ENCODE data around the gene MAP3K4.

Gene MAP3K4

GRCh38 chr6:160999516-160999915 is 7.9 kb downstream of the MAP3K4 start:
- intact Hi-C loops (cut with DNase I) = loop anchor here (10.0 kb wide), 1 partner anchor 235 kb away; no protein-coding TSS in a partner anchor
- DNase-seq = no peak

GRCh38 chr6:161000632-161001031 is 9.1 kb downstream of the MAP3K4 start:
- intact Hi-C loops (cut with DNase I) = no loop called here

GRCh38 chr6:161001421-161001820 is 9.9 kb downstream of the MAP3K4 start:
- intact Hi-C loops (cut with DNase I) = no loop called here
- no peak for DNase-seq

More at GRCh38 chr6:161000632-161001031, 9.1 kb downstream of the MAP3K4 start:
- DNase-seq = no peak

- no peak for DNase-seq
- intact Hi-C loops (cut with DNase I) = no loop called here
These were observed 11.8 kb downstream of the MAP3K4 start for GRCh38 chr6:161003336-161003735.

- no peak for DNase-seq
- intact Hi-C loops (cut with DNase I) = no loop called here
These were observed 16.7 kb downstream of the MAP3K4 start for GRCh38 chr6:161008245-161008644.

- DNase-seq = no peak
- intact Hi-C loops (cut with DNase I) = no loop called here
These were observed 18.4 kb downstream of the MAP3K4 start for GRCh38 chr6:161009991-161010390.

GRCh38 chr6:161010418-161010817 is 18.8 kb downstream of the MAP3K4 start:
- DNase-seq = no peak
- intact Hi-C loops (cut with DNase I) = no loop called here

GRCh38 chr6:161011492-161012480 is 20.2 kb downstream of the MAP3K4 start:
- intact Hi-C loops (cut with DNase I) = no loop called here
- no peak for DNase-seq

- intact Hi-C loops (cut with DNase I) = no loop called here
These were observed 22.1 kb downstream of the MAP3K4 start for GRCh38 chr6:161013695-161014094.

GRCh38 chr6:161017766-161018564 is 26.4 kb downstream of the MAP3K4 start:
- no peak for DNase-seq
- intact Hi-C loops (cut with DNase I) = no loop called here

More at GRCh38 chr6:161013695-161014094, 22.1 kb downstream of the MAP3K4 start:
- no peak for DNase-seq

GRCh38 chr6:161019324-161019839 is 27.8 kb downstream of the MAP3K4 start:
- DNase-seq = no peak
- intact Hi-C loops (cut with DNase I) = no loop called here

GRCh38 chr6:161021543-161021942 is 30.0 kb downstream of the MAP3K4 start:
- intact Hi-C loops (cut with DNase I) = no loop called here
- no peak for DNase-seq

GRCh38 chr6:161021998-161022743 is 30.6 kb downstream of the MAP3K4 start:
- DNase-seq = no peak

GRCh38 chr6:161023316-161023715 is 31.7 kb downstream of the MAP3K4 start:
- DNase-seq = no peak
- intact Hi-C loops (cut with DNase I) = no loop called here

More at GRCh38 chr6:161021998-161022743, 30.6 kb downstream of the MAP3K4 start:
- intact Hi-C loops (cut with DNase I) = no loop called here

GRCh38 chr6:161024364-161024920 is 32.9 kb downstream of the MAP3K4 start:
- DNase-seq = no peak
- intact Hi-C loops (cut with DNase I) = no loop called here

- no peak for DNase-seq
- intact Hi-C loops (cut with DNase I) = no loop called here
These were observed 35.8 kb downstream of the MAP3K4 start for GRCh38 chr6:161027385-161027784.

- intact Hi-C loops (cut with DNase I) = no loop called here
- DNase-seq = no peak
These were observed 37.7 kb downstream of the MAP3K4 start for GRCh38 chr6:161029195-161029809.

GRCh38 chr6:161031721-161032495 is 40.3 kb downstream of the MAP3K4 start:
- intact Hi-C loops (cut with DNase I) = no loop called here
- DNase-seq = no peak

GRCh38 chr6:161033667-161034066 is 42.1 kb downstream of the MAP3K4 start:
- intact Hi-C loops (cut with DNase I) = no loop called here
- no peak for DNase-seq
